Activated naive CD4-positive, alpha-beta T cell (primary cell): ENCODE measurements around the gene USP24.
"Not testable (repeated sequence)": the region's sequence is repeated elsewhere in the genome, so short reads cannot be mapped to it uniquely, and the experiment has no call there.

Source experiments
- DNase-seq, 4 experiments: peaks; one replicate each; lab custom pipeline; 2025; lab: John Stamatoyannopoulos, UW

The USP24 gene

GRCh38 chr1:55037733-55038551 lies 177.2 kb downstream of the USP24 start:
- no peak for DNase-seq

- DNase-seq = no peak
Observed at GRCh38 chr1:55035904-55036303, 179.3 kb downstream of the USP24 start.

GRCh38 chr1:55034476-55035133 lies 180.6 kb downstream of the USP24 start:
- DNase-seq = no peak

GRCh38 chr1:55033265-55033614 lies 181.9 kb downstream of the USP24 start:
- no peak for DNase-seq

GRCh38 chr1:55031098-55031497 lies 184.1 kb downstream of the USP24 start:
- not testable (repeated sequence) for DNase-seq

- not testable (repeated sequence) for DNase-seq
Observed at GRCh38 chr1:55026682-55027081, 188.5 kb downstream of the USP24 start.

- not testable (repeated sequence) for DNase-seq
Observed at GRCh38 chr1:55024163-55024562, 191.0 kb downstream of the USP24 start.

GRCh38 chr1:55021942-55022546 lies 193.1 kb downstream of the USP24 start:
- peak; percentile 27 to 51 (median 34) for DNase-seq

GRCh38 chr1:55018395-55018794 lies 196.8 kb downstream of the USP24 start:
- no peak for DNase-seq
